Choroid plexus epithelial cell (primary cell): Measurements from ENCODE around the gene GRB14.

Source experiments
- DNase-seq: peaks from one replicate; pipeline ENCODE4 v3.0.0-alpha.2; 2010; ENCODE audit warnings: low read depth
- H3K4me3 ChIP-seq: 2 replicates; pipeline ENCODE4 v1.5.1; 2011; ENCODE audit warnings: low read depth, mild to moderate bottlenecking, control low read depth, low read length, moderate library complexity
- CTCF ChIP-seq: conservative IDR thresholded peaks from 2 replicates; pipeline ENCODE4 v1.5.1; 2011; ENCODE audit warnings: low read depth, mild to moderate bottlenecking, control low read depth, inconsistent platforms, low read length, moderate library complexity

The GRB14 gene

GRCh38 chr2:164661349-164661748 is 40.1 kb upstream of the GRB14 start:
- no peak overlapping the region for H3K4me3 ChIP-seq
- TF ChIP-seq CTCF = no peak
- DNase-seq = peak; percentile 41

GRCh38 chr2:164657129-164657528 is 35.8 kb upstream of the GRB14 start:
- H3K4me3 ChIP-seq = no peak overlapping the region
- TF ChIP-seq CTCF = no peak
- peak; percentile 51 for DNase-seq

- peak; percentile 14 for TF ChIP-seq CTCF
- H3K4me3 ChIP-seq = no peak overlapping the region
- DNase-seq = peak; percentile 30
Observed at GRCh38 chr2:164655750-164656149, 34.5 kb upstream of the GRB14 start.

- peak; percentile 19 for DNase-seq
- TF ChIP-seq CTCF = no peak
- H3K4me3 ChIP-seq = no peak overlapping the region
Observed at GRCh38 chr2:164655336-164655735, 34.1 kb upstream of the GRB14 start.

- no peak for TF ChIP-seq CTCF
- H3K4me3 ChIP-seq = no peak overlapping the region
- no peak for DNase-seq
Observed at GRCh38 chr2:164651361-164651760, 30.1 kb upstream of the GRB14 start.

- DNase-seq = no peak
- TF ChIP-seq CTCF = no peak
- no peak overlapping the region for H3K4me3 ChIP-seq
Observed at GRCh38 chr2:164644036-164644700, 22.9 kb upstream of the GRB14 start.

- DNase-seq = no peak
- no peak for TF ChIP-seq CTCF
- H3K4me3 ChIP-seq = no peak overlapping the region
Observed at GRCh38 chr2:164642946-164643555, 21.8 kb upstream of the GRB14 start.
